Stimulated activated naive CD8-positive, alpha-beta T cell treated with anti-CD3 and anti-CD28 coated beads, Interleukin-15, Interleukin-2, amounts not matched to agents 100 ng/mL and 50 ng/mL, for 24 hours (primary cell): Measurements from ENCODE around the gene NAB2.

Experiments used
- H3K27ac Mint-ChIP-seq: one replicate; pipeline ENCODE4 v1.8.0; 2021; ENCODE audit warnings: mild to moderate bottlenecking, mixed read lengths
- H3K27me3 Mint-ChIP-seq: one replicate; pipeline ENCODE4 v1.8.0; 2021; ENCODE audit warnings: mixed read lengths
- H3K36me3 Mint-ChIP-seq: one replicate; pipeline ENCODE4 v1.8.0; 2021; ENCODE audit warnings: low read depth, mixed read lengths
- H3K4me1 Mint-ChIP-seq: one replicate; pipeline ENCODE4 v1.8.0; 2021; ENCODE audit warnings: low read depth, mixed read lengths
- H3K4me3 Mint-ChIP-seq: one replicate; pipeline ENCODE4 v1.8.0; 2021; ENCODE audit warnings: mild to moderate bottlenecking, mixed read lengths
- H3K9me3 Mint-ChIP-seq: one replicate; pipeline ENCODE4 v1.8.0; 2021; ENCODE audit warnings: mixed read lengths

Gene NAB2

DNA sequence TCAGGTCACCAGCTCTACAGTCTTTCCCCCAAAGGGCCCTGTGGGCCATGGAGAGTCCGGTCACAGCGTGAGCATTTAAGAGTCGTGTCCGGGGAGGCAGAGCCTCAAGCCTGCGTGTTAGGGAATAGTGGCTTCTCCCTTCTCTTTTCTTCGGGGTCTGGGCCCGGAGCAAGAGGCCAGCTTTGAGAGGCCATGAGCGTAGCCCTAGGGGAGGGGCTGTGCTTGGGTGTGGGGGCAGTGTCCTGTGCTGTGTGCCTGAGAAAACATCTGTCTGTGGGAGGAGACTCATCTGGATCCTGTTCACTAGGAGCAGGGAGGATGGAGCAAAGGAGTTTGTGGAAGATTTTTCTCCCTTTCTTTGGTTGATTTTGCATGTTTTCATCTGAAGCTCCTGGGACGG lies 53.2 kb downstream of the NAB2 start:
- H3K4me3 Mint-ChIP-seq = no peak overlapping the region
- H3K36me3 Mint-ChIP-seq = no peaks in the 10 kb centered on the region
- H3K4me1 Mint-ChIP-seq = no peaks in the 10 kb centered on the region
- no peak overlapping the region for H3K27ac Mint-ChIP-seq
- H3K9me3 Mint-ChIP-seq = no peaks in the 10 kb centered on the region
- H3K27me3 Mint-ChIP-seq = no peaks in the 10 kb centered on the region

DNA sequence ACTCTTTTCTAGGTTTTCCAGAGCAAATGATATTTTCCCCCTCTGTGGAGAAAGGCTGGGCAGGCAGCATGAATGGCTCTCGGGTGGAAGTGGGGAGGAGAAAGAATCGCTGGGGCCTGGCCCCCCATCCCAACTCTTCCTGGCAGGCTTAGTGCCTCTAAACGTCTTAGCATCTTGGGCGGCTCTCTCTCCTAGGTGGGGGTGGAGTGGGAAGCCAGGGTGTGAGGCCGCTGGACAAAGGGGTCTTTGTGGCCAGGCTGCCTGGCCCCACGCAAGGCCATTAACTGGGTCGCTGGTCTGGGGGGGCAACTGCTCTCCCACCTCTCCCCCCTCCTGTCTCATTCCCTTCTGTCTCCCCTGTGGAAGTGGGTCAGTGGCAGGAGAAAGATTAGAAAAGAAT lies 53.8 kb downstream of the NAB2 start:
- Mint-ChIP-seq H3K4me3 (no peak overlapping the region), H3K9me3 (no peaks in the 10 kb centered on the region), H3K27ac (no peak overlapping the region), H3K36me3 (no peaks in the 10 kb centered on the region), H3K27me3 (no peaks in the 10 kb centered on the region), H3K4me1 (no peaks in the 10 kb centered on the region)

DNA sequence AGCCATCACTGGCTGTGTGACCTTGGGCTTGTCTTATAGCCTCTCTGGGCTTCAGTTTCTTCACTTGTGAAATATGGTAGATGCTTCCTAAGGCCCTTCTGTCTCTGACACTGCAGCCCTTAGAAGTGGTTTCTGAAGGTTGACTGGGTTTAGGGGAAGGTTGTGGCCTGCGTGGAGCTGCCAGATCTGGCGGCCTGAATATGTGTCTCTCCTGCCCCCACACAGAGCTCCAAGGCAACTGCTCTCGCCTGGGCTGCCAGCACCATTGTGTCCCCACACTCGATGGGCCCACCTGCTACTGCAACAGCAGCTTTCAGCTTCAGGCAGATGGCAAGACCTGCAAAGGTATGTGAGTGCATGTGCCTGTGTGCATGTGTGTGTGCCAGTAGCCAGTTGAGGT lies 54.5 kb downstream of the NAB2 start:
- H3K27me3 Mint-ChIP-seq = no peaks in the 10 kb centered on the region
- peak overlapping the region; percentile 29 for H3K27ac Mint-ChIP-seq
- no peaks in the 10 kb centered on the region for H3K4me1 Mint-ChIP-seq
- no peaks in the 10 kb centered on the region for H3K9me3 Mint-ChIP-seq
- no peak overlapping the region for H3K4me3 Mint-ChIP-seq
- no peaks in the 10 kb centered on the region for H3K36me3 Mint-ChIP-seq
